Liver (tissue), 3 donors: ENCODE measurements around the gene PALLD.

Experiments used
- ATF3 ChIP-seq: IDR thresholded peaks from 2 replicates; pipeline ENCODE4 v1.6.1; 2016; ENCODE audit warnings: antibody characterized with exemption
- CTCF ChIP-seq: fragments of 150-350 bp; IDR thresholded peaks from 2 replicates; pipeline ENCODE4 v1.5.1; 2017; ENCODE audit warnings: improper control_type of control experiment, low read depth, low read length; ENCODE audit not compliant: missing input control
- HNF4G ChIP-seq: IDR thresholded peaks from 2 replicates; pipeline ENCODE4 v1.6.1; 2016; ENCODE audit warnings: antibody characterized with exemption
- JUND ChIP-seq, 2 donors: IDR thresholded peaks; 2 replicates each; pipeline ENCODE4 v1.6.1; 2016; ENCODE audit warnings: antibody characterized with exemption in 2 of 2
- MAX ChIP-seq: IDR thresholded peaks from 2 replicates; pipeline ENCODE4 v1.6.1; 2016; ENCODE audit warnings: antibody characterized with exemption
- NR2F2 ChIP-seq: IDR thresholded peaks from 2 replicates; pipeline ENCODE4 v1.6.1; 2016; ENCODE audit warnings: antibody characterized with exemption
- RAD21 ChIP-seq, 2 donors: IDR thresholded peaks; 2 replicates each; pipeline ENCODE4 v1.6.1; 2016; ENCODE audit warnings: antibody characterized with exemption in 2 of 2, mild to moderate bottlenecking in 2 of 2
- REST ChIP-seq: IDR thresholded peaks from 2 replicates; pipeline ENCODE4 v1.6.1; 2016; ENCODE audit warnings: antibody characterized with exemption, mild to moderate bottlenecking
- TAF1 ChIP-seq: conservative IDR thresholded peaks from 2 replicates; pipeline ENCODE4 v1.6.1; 2016; ENCODE audit warnings: antibody characterized with exemption, mild to moderate bottlenecking
- YY1 ChIP-seq: IDR thresholded peaks from 2 replicates; pipeline ENCODE4 v1.6.1; 2016; ENCODE audit warnings: antibody characterized with exemption, mild to moderate bottlenecking
- ZBTB33 ChIP-seq: IDR thresholded peaks from 2 replicates; pipeline ENCODE4 v1.6.1; 2016; ENCODE audit warnings: antibody characterized with exemption
- donor health status: healthy.
- donor health status: healthy.

- TF ChIP-seq CTCF (no peak), MAX (no peak), TAF1 (no peak), RAD21 (IDR thresholded peaks at IDR 0.05) (no peak), REST (no peak), JUND (IDR thresholded peaks at IDR 0.05) (no peak), NR2F2 (no peak), HNF4G (no peak), ATF3 (no peak), ZBTB33 (no peak), YY1 (no peak)
These were observed 10.0 kb upstream of the PALLD start for GRCh38 chr4:168486912-168487281.
